HEK293T (cell line): ENCODE results near the gene PLEKHO2.

Experiments
- FOXA1 ChIP-seq: fragments of 450-650 bp; IDR thresholded peaks from 2 replicates; pipeline ENCODE4 v1.6.1; 2016; ENCODE audit warnings: mild to moderate bottlenecking
- FOXK2 ChIP-seq: fragments of 450-650 bp; IDR thresholded peaks from 2 replicates; pipeline ENCODE4 v1.6.1; 2016; ENCODE audit warnings: mild to moderate bottlenecking
- LEF1 ChIP-seq: fragments of 450-650 bp; IDR thresholded peaks from 2 replicates; pipeline ENCODE4 v1.6.1; 2017; ENCODE audit warnings: mild to moderate bottlenecking, borderline replicate concordance
- NFRKB ChIP-seq: fragments of 450-650 bp; IDR thresholded peaks from 2 replicates; pipeline ENCODE4 v1.6.1; 2016; ENCODE audit warnings: mild to moderate bottlenecking, moderate library complexity
- SP1 ChIP-seq: fragments of 450-650 bp; IDR thresholded peaks from 2 replicates; pipeline ENCODE4 v1.6.1; 2017
- SUZ12 ChIP-seq: fragments of 450-650 bp; IDR thresholded peaks from 2 replicates; pipeline ENCODE4 v1.6.1; 2016; ENCODE audit warnings: mild to moderate bottlenecking
- TF ChIP-seq, protein P1 (sequence below): fragments of 450-650 bp; IDR thresholded peaks from 2 replicates; pipeline ENCODE4 v1.6.1; 2016

DNA sequence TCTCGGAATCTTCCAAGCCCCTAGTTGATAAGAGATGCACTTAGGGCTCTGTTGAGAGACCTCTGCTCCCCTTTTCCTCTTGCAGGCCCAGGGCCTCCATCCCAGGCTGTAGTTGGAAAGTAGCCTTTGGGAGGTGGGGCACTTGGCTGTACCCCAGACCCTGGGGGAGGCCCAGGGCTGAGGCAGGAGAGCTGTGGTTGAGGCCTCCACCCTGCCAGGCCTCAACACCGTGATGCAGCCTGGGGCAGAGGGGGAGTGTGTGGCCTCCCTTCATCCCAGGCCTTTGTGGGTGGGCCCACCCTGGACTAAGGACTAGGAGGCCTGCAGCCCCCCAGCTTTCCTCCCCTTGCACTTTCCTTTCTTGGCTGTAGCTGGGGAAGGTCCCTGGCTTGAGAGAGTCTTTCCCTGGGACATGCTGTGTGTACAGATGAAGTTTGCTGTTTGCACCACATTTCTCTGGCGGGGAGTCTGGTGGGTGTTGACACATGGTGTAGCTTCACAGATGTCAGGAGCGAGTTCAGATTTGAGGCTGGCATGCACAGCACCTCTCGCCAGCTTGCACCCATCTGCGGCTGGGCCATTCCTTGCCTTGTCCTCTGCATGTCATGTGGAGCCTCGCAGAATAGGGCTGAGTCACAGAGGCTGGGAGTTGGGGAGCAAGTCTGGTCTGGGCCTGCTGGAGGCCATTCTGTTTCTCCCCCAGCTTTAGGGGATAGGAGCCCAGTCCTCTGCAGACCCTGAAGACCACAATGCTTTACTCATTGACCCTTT, 13.7 kb downstream of the PLEKHO2 start:
- TF ChIP-seq LEF1: no peak
- no peak for TF ChIP-seq NFRKB
- TF ChIP-seq FOXA1: no peak
- no peak for TF ChIP-seq SP1
- TF ChIP-seq SUZ12: no peak
- TF ChIP-seq FOXK2: no peak
- TF ChIP-seq, protein P1, sequence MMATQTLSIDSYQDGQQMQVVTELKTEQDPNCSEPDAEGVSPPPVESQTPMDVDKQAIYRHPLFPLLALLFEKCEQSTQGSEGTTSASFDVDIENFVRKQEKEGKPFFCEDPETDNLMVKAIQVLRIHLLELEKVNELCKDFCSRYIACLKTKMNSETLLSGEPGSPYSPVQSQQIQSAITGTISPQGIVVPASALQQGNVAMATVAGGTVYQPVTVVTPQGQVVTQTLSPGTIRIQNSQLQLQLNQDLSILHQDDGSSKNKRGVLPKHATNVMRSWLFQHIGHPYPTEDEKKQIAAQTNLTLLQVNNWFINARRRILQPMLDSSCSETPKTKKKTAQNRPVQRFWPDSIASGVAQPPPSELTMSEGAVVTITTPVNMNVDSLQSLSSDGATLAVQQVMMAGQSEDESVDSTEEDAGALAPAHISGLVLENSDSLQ: no peak
